Subcutaneous abdominal adipose tissue (tissue), 5 donors: Measurements from ENCODE around the gene NUP210L.

Source experiments
- H3K27ac ChIP-seq: one replicate; pipeline ENCODE4 v1.7.0; 2013; ENCODE audit warnings: low read depth, mild to moderate bottlenecking, inconsistent platforms, low read length, moderate library complexity
- H3K27me3 ChIP-seq, 5 donors: one replicate each; pipeline ENCODE4 v1.7.0; 2013; ENCODE audit warnings: low read length in 5 of 5, inconsistent platforms in 1 of 5; ENCODE audit not compliant: control insufficient read depth in 5 of 5, insufficient read depth in 4 of 5
- H3K36me3 ChIP-seq, 5 donors: one replicate each; pipeline ENCODE4 v1.7.0; 2013; ENCODE audit warnings: low read length in 5 of 5; ENCODE audit not compliant: control insufficient read depth in 5 of 5, insufficient read depth in 5 of 5
- H3K4me1 ChIP-seq, 5 donors: one replicate each; pipeline ENCODE4 v1.7.0; 2013; ENCODE audit warnings: low read length in 5 of 5, mild to moderate bottlenecking in 3 of 5, moderate library complexity in 1 of 5; ENCODE audit not compliant: control insufficient read depth in 5 of 5, insufficient read depth in 5 of 5
- H3K4me3 ChIP-seq, 5 donors: one replicate each; pipeline ENCODE4 v1.7.0; 2013; ENCODE audit warnings: low read length in 5 of 5, low read depth in 1 of 5
- H3K9ac ChIP-seq, 5 donors: one replicate each; pipeline ENCODE4 v1.7.0; 2013; ENCODE audit warnings: low read length in 5 of 5, mild to moderate bottlenecking in 4 of 5, moderate library complexity in 3 of 5
- H3K9me3 ChIP-seq, 5 donors: one replicate each; pipeline ENCODE4 v1.7.0; 2013; ENCODE audit warnings: low read length in 5 of 5; ENCODE audit not compliant: control insufficient read depth in 5 of 5
- donor health status: healthy.
- donor health status: healthy.
- donor health status: healthy.
- donor health status: healthy.
- donor health status: healthy.

Gene NUP210L

DNA sequence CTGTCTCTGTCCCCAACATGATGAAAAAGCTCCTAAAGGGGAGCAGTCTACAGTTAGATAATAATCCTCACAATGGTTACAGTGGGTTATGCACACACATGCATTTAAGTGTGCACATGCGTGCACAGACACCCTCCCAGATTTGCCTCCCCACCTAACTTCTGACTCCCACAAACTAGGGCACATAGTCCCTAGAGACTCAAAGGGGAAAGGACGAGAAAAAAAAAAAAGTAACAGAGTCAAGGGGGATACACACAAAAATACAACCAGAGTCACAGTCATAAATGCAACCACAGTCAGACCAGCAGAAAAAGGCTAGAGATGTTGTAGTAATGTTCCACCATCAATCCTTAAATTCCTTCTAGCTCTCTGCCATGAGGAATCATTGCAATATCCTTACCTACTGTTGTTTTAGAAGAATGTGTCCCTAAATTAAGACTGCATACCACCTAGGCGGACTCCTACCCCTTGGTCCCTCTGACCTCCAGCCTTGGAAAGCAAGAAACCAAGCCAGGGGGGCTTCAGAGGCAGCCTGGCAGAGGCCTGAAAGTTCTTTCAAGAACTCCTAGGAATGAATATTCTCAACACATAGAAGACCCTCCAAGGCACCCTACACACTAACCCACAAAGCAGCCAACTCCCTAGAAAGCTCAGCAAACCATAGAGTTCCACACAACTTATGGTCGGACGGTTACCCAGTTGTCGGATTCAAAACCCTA, 197.7 kb downstream of the NUP210L start:
- H3K9ac ChIP-seq: peak overlapping the region; percentile 86 to 97 (median 93)
- peaks cover 0 to 45% (median 30%) of the 10 kb centered on the region in 5 donors for H3K36me3 ChIP-seq
- peak overlapping the region; percentile 79 for H3K27ac ChIP-seq
- peak overlapping the region; percentile 89 to 95 (median 94) for H3K4me3 ChIP-seq
- no peaks in the 10 kb centered on the region for H3K27me3 ChIP-seq
- H3K4me1 ChIP-seq: peaks cover 5 to 57% (median 50%) of the 10 kb centered on the region in 5 donors
- no peaks in the 10 kb centered on the region for H3K9me3 ChIP-seq

- Histone ChIP-seq H3K9ac (no peak overlapping the region), H3K36me3 (peaks cover 10 to 54% (median 43%) of the 10 kb centered on the region in 5 donors), H3K4me3 (no peak overlapping the region), H3K4me1 (peaks cover 2 to 36% (median 35%) of the 10 kb centered on the region in 5 donors), H3K9me3 (no peaks in the 10 kb centered on the region), H3K27ac (no peak overlapping the region), H3K27me3 (no peaks in the 10 kb centered on the region)
Measured at GRCh38 chr1:153954826-153955225, 200.0 kb downstream of the NUP210L start.

GRCh38 chr1:153953859-153954365, 201.0 kb downstream of the NUP210L start:
- peaks cover 2 to 29% (median 27%) of the 10 kb centered on the region in 5 donors for H3K4me1 ChIP-seq

DNA sequence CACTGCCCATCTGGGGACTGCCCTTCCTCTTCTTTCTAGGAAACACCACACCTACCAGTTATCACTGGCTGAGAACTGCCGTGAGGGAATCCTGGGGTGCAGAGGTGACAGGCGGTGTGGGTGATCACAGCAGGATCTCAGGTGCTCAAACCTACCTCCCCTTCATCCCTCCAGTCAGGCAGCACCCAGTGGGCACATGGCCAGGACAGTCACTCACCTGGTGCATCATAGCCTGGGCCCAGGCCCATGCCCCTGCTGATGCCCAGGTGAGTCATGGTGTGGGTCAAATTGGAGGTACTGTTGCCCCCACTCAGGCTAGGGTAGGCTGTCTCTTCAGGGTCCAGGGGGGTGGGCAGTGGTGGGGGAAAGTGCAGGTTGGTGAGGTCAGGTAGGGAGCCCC, 203.1 kb downstream of the NUP210L start:
- Histone ChIP-seq H3K4me3 (no peak overlapping the region), H3K9ac (no peak overlapping the region), H3K36me3 (peaks cover 10 to 72% (median 61%) of the 10 kb centered on the region in 5 donors), H3K27ac (no peak overlapping the region), H3K27me3 (no peaks in the 10 kb centered on the region), H3K9me3 (no peaks in the 10 kb centered on the region), H3K4me1 (peaks cover 2 to 19% (median 18%) of the 10 kb centered on the region in 5 donors)

More at GRCh38 chr1:153953859-153954365, 201.0 kb downstream of the NUP210L start:
- no peak overlapping the region for H3K27ac ChIP-seq
- H3K36me3 ChIP-seq: peaks cover 10 to 55% (median 46%) of the 10 kb centered on the region in 5 donors
- no peak overlapping the region for H3K4me3 ChIP-seq
- H3K9ac ChIP-seq: peak overlapping the region in 1 of 5 donors; percentile 13
- no peaks in the 10 kb centered on the region for H3K27me3 ChIP-seq
- H3K9me3 ChIP-seq: no peaks in the 10 kb centered on the region

- Histone ChIP-seq H3K27ac (no peak overlapping the region), H3K4me1 (peaks cover 1 to 16% (median 14%) of the 10 kb centered on the region in 5 donors), H3K9me3 (no peaks in the 10 kb centered on the region), H3K36me3 (peaks cover 10 to 72% (median 61%) of the 10 kb centered on the region in 5 donors), H3K27me3 (no peaks in the 10 kb centered on the region), H3K9ac (no peak overlapping the region), H3K4me3 (no peak overlapping the region)
Measured at GRCh38 chr1:153951183-153951582, 203.7 kb downstream of the NUP210L start.

DNA sequence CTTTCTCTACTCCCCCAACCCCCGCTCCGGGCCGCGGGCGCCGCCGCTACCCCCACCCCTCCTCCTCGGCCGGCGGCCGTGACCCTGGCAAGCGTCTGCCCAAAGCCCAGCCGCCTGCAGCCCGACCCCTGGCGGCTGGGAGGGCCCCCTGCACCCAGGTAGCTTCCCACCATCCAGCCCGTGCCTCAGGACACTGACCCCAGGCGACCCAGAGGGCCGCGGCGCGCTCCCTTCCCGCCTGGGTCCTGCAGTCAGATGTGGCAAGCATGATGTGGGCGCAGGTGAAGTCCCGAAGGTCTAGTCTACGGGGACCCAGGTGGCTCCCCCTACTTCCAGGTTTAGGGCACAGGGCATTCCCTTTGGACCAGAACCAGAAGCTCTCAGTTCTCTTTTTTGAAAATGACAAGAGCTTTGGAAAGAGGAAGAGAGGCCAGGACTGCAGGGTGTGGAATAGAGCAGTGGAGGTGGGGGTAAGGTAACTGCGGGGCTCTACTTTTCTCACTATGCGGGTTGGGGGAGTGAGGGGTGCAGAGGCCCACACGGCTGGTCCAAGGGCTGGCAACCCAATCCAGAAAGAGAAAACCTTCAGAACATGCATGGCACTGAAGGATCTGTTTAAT, 208.1 kb downstream of the NUP210L start, which contains the start of gene DENND4B:
Gene DENND4B (minus strand): TSS at position 97 of the 620 bp plus-strand sequence. CDS start 2,344 bp downstream, outside the sequence.
- H3K27me3 ChIP-seq: no peaks in the 10 kb centered on the region
- no peaks in the 10 kb centered on the region for H3K9me3 ChIP-seq
- peak within 1 kb of the TSS; percentile 84 for H3K27ac ChIP-seq
- H3K4me3 ChIP-seq: peak within 1 kb of the TSS; percentile 66 to 82 (median 75)
- H3K9ac ChIP-seq: peak within 1 kb of the TSS; percentile 72 to 91 (median 88)
- peaks cover 0 to 48% (median 40%) of the 10 kb centered on the region in 5 donors for H3K4me1 ChIP-seq
- H3K36me3 ChIP-seq: peaks cover 10 to 64% (median 57%) of the 10 kb centered on the region in 5 donors

DNA sequence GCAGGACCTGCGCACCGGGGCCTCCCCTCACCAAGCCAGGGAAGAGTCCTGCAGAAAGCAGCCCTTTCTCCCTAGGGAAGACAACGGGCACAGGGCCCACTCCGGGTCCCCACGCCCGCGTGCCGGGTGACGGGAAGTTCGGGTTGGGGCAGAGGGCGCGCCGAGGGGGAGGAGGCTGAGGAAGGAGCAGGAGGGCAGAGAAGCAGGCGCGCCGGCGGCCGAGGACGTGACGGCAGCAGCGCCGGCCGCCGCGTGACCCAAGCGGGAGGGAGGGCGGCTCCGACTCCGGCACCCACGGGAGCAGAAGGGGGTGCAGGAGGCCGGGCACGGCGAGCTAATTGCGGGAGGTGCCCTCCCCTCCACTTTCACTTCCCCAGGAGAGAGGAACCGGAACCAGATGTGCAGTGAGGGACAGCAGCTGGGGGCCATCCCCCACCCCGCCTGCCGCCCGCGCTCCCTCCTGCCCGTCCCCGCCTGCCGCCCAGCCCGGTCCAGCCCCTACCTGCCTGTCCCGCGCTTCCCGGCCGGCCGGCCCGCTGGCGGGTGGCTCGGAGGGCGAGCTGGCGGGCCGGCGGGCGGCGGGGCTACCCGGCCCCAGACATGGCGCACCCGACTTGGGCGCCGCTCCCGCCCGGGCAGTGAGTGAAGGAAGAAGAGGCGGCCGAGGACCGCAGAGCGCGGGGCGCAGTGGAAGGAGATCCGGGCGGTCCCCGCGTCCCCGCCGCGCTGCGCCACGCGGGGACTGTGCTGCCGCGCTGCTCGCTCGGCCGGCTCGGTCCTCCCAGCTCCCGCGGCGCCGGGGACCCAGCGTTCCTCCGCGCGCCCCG, 208.9 kb downstream of the NUP210L start:
- peaks cover 0 to 52% (median 40%) of the 10 kb centered on the region in 5 donors for H3K4me1 ChIP-seq
- H3K27ac ChIP-seq: peak overlapping the region; percentile 84
- H3K36me3 ChIP-seq: peaks cover 10 to 64% (median 56%) of the 10 kb centered on the region in 5 donors
- H3K27me3 ChIP-seq: no peaks in the 10 kb centered on the region
- no peaks in the 10 kb centered on the region for H3K9me3 ChIP-seq
- peak overlapping the region; percentile 72 to 91 (median 88) for H3K9ac ChIP-seq
- peak overlapping the region; percentile 66 to 82 (median 75) for H3K4me3 ChIP-seq

GRCh38 chr1:153945131-153945794, 209.6 kb downstream of the NUP210L start:
- H3K4me3 ChIP-seq: peak overlapping the region; percentile 66 to 82 (median 75)
- H3K9me3 ChIP-seq: no peaks in the 10 kb centered on the region
- H3K27me3 ChIP-seq: no peaks in the 10 kb centered on the region
- H3K36me3 ChIP-seq: peaks cover 3 to 64% (median 56%) of the 10 kb centered on the region in 5 donors
- H3K9ac ChIP-seq: peak overlapping the region; percentile 72 to 91 (median 88)
- H3K4me1 ChIP-seq: peaks cover 0 to 52% (median 40%) of the 10 kb centered on the region in 5 donors
- H3K27ac ChIP-seq: peak overlapping the region; percentile 84

- H3K9me3 ChIP-seq: no peaks in the 10 kb centered on the region
- H3K36me3 ChIP-seq: peaks cover 0 to 64% (median 56%) of the 10 kb centered on the region in 5 donors
- H3K4me1 ChIP-seq: peaks cover 0 to 52% (median 40%) of the 10 kb centered on the region in 5 donors
- peak overlapping the region; percentile 84 for H3K27ac ChIP-seq
- peak overlapping the region; percentile 66 to 82 (median 75) for H3K4me3 ChIP-seq
- H3K27me3 ChIP-seq: no peaks in the 10 kb centered on the region
- H3K9ac ChIP-seq: peak overlapping the region; percentile 38 to 91 (median 88)
Measured at GRCh38 chr1:153944827-153945117, 210.1 kb downstream of the NUP210L start.
